Tongue (tissue), 2 donors: ENCODE data around the gene RPLP2. TPM values are rescaled to one million over a fixed set of nuclear protein-coding genes. Genes with fewer than 3 reads are reported as not detected.

Source experiments
- DNase-seq: peaks from one replicate; pipeline ENCODE4 v3.0.0-alpha.2; 2015
- total RNA-seq: library from RNA; depleted of rRNA; stranded (reverse); fragments of >200 nt; gene quantifications from one replicate; pipeline ENCODE4 v1.2.3, GENCODE V29; 2014

Gene RPLP2
- total RNA-seq, 1 donor from 2014 or later = 259 TPM

DNA sequence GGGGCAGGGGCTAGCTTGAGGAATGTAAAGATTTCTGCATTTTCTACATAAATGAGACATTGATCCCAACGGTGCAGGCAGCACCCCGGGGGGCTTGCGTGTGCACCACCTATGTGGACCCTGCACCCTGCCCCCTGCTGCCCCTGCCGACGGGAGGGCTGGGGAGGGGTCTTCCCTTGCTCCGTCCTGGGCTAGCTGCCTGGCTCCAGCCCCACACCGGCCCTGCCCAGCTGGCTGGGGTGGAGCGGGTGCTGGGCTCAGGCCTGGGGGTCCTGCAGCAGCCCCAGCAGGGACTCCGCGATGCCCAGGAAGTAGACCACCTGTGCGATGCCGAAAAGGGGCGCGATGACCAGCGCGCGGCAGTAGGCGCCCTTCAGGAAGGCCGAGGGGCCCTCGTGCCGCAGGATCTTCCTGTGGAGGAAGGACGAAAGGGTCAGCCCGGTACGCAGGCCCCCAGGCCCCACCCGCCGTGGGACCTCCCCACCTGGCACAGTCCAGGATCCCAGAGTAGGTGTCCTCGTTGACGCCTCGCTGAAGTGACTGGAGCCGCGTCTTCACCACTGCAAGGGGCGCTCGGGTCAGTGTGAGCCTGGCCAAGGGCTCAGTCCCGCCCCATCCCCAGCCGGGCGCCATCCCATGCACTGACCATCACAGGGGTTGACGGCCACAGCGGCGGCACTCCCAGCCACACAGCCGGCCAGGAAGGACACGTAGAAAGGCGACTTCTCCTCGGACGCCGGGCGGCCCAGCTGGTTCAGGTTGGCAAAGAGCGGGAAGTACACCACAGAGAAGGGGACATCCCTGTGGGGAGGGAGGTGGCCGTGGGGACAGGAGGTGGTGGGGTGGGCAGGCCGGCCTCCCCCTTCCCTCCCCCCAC is 17.9 kb upstream of the RPLP2 start:
- DNase-seq = no peak

DNA sequence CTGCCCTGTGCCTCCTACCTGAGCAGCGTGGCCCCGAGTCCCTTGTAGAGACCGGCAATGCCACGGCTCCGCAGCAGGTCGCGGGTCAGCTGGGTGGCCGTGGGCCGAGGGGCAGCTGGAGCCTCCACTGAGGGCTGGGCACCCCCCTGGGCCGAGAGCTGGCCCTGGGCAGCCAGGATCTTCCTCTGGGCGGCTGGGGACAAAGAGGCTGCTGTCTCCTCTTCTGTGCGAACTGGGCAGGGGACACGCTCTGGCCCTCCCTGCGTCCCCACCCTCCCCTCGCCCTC is 17.3 kb upstream of the RPLP2 start:
- no peak for DNase-seq

DNA sequence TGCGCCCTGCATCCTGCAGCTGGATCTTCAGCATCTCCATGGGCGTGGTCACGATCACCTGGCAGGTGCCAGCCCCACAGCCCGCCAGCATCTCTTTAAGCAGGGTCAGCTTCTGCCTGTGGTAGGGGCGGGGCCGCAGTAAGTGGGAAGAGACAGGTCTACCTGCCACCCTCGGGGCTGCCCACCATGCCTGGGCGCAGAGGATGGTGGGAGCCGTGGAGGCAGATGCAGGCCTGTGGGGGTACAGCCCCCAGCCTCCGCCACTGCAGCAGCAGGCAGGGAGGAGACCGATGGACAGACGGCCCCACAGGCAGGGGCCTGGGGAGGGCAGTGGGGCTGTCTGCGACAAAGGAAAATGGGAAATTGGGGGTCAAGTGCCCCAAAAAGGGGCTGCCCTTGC is 16.9 kb upstream of the RPLP2 start:
- no peak for DNase-seq

DNA sequence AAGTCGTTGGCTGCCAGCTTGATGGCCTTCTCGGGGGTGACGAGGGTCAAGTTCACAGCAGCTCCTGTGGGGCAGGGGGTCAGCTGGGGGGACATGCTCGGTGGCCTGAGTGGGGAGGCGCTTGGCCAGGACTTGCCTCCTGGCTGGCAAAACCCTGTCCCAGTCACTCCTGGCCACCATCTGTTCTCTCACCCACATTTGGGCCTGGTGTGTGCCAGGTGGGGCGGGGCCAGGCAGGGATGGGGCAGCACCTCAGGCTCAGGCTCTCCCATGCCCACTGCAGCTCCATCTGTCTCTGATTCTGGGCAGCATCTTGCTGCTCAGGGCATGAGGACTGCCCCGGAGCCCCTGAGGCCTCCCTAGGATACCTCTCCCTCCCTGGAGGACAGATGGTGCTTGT is 16.2 kb upstream of the RPLP2 start:
- no peak for DNase-seq

DNA sequence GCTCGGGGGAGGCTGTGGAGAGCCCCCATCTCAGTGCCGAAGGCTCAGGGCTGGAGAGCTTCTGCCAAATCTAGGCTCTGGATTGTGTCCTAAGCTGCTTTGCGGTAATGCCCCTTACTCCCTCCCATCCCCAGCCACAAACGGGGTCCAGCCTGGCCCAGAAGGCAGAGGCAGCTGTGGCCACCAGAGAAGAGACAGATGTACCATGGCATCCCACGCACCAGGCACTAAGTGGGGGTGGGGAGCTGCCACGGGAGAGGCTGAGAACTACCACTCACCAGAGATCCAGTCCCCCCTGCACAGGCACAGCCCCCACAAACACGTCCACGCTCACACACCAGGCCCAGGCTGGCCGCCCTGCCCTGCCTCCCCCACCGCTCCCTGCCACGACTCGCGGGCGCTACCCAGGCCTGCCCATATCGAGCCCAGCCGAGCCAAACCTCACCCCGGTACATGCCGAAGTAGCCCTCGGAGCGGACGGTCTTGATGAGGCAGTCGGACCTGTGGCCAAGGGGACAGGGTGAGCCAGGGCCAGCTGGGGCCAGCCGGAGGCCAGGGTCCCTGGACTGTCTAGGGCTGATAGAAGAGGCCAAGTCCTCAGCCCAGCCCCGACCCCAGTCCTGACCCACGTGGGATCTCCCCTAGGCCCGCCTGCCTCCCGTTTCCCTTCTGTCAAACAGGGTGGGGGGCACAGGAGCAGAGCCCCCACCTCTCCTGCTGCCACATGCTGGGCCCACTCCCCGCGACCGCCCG is 15.6 kb upstream of the RPLP2 start:
- no peak for DNase-seq

DNA sequence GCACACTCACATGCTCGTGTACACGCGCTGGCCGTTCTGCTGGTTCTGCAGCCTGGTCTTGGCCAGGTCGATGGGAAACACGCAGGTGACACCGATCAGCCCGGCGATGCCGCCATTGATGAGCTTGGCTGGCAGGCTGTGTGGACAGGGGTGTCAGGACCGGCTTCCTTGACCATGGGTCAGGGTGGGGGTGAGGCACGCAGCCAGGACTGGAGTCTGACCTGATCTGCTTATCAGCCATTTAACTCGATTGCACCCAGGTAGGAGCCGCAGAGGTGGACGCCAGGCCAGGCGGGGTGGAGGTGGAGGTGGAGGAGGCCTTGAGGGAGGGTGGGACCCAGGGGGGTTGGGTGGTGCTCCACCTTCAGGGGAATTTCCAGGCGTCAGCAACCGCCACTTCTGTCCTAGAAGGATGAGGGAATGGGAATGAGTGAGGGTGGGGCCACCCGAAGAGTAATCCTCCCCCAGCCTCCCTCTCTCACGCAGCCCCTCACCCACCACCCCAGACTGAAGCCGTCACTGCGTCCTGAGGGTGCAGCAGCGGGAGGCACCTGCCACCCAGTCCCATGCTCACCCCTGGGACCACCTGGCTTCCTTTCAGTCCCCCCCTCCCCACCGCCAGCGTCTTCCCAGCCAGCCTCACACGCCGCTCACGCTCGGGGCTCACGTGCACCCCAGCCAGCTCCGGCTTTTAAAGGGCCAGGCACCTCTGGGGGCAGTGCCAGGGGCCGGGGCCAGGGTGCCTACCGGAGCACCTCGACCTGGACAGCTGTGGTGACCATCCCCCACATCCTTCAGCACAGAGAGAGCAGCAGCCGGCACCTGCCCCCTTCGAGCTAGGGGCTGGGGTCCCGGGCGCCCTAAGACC is 14.8 kb upstream of the RPLP2 start:
- no peak for DNase-seq

DNA sequence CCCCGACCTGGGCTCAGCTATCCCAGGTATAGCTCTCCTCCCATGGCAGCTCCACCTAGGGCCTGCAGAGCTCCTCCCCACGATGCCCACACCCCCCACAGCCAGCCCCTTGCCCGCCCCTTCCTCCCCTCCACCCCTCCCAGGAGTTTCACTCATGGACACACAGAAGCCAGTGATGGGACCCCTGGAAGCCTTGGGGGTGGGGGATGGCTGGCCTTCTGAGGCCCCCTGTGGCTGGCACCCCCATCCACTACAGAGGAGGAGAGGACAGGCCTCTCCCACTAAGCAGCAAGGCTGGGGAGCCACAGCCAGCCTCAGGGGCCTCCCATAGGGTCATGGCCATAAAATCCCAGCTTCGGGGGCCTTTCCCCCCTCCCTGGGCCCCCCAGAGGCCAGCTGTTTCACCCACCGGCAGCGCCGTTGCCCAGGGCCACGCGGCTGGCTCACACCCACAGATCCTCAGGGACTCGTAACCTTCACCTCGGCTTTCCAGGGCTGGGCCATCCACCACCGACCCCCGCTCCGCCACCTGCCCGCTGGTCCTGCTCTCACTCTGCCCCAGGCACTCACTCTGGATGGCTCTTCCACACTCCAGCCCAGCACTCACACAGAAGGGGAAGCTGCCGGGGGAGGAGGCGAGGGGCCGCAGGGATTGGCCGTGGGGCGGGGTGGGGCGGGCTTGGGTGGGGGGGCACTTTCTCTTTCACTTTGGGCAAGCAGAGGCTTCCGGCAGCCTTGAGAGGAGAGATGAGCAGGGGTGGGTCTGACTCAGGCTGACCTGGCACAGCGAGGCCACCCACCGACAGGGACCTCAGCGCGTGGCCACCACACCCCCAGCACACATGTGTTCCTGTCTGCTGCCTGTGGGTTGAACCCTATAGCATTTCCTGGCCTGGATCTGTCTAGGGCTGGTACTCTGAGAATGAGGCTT is 13.9 kb upstream of the RPLP2 start:
- DNase-seq = peak; percentile 84

DNA sequence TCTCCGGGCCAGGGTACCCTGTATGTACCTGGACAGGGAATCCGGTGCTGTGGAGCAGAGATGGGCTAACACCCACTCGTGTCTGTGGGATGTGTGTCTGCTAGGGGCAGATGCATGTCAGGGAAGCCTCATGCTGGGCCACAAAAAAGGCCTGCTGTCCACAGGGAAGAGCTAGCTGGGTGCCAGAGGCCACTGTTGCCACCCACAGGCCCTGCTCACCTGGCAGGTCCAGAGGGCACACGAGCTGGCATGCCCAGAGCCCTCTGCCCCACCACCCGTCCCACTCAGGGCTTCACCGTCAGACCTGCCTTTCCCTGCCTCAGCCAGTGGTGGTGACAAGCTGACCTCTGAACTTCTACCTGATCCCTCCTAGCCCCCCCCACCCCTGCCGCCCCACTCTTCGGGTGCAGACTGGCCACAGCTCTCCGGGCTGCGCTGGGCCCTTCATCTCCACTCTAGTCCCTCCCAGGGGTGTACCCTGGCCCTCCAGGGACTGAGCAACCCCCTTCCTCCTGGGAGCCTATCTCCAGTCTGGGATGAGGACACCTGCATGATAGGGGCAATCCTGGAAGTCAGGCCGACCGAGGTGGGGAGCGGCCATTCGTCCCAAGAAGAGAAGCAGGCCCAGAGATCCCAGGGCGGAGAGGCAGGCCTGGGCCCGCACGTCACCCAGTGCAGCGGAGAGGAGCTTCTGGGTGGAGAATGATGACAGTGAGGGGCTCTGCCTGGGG is 13.0 kb upstream of the RPLP2 start:
- DNase-seq = no peak

DNA sequence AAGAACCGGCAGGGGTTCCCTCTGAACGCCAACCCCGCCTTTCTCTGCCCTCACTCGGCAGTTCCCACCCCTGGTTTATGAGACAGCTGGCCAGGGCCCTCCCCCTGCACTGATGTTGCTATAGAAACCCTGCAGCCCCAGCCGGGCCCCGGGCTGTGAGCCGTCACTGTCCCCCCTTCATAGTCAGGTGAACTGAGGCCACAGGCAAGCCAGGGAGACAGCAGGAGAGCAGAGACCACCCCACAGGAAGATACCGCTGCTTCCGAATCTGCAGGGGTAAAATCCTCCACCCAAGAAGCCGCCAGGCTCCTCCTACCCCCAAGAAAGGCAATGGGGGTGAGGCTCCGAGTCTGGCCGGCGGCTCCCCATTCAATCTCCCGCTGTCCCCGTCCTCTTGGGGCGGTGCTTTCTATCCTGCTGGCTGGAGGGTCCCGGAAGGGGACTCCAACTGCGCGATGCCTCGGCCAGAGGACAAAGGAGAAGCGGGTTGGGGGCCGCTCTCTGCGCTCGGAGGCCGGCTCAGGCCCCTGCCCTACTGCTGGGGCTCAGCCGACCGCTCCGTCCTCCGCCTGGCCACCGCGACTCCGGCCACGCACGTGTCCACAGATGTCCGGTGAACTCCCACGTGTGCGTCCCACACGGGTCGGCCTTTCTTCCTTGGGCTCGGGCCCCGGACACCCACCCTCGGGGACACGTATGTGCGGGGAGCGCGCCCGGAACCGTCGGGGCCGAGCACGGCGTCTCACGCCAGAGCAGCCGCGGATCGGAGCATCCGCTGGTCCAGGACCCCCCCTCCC is 12.3 kb upstream of the RPLP2 start:
- DNase-seq = peak; percentile 96

DNA sequence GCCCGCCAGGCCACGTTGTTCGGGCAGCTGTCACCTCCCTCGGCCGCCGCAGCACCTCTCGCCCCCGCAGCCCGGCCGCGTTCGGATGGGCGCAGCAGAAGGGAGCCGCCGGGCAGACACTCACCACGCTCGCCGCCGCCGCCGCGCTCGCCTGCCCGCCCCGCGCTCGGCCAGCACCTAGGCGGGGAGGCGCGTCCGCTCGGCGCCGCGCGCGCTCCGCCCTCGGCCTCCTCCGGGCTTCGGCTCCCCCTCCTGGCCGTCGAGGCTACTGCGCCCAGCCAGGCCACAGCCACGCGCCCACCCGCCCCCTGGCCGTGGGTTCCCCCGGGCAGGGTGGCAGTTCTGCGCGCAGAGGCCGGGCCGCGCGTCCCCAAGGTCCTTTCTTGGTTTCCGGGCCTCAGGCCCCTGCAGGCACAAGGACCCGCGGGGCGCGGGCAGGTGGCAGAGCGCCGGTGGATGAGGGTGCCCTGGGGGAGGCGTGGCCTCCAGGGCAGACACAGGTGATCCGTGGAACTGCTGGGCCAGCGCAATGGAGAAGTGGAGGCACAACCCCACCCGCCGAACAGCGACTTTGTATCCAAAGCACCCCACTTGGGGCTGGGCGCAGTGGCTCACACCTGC is 11.6 kb upstream of the RPLP2 start, which contains the start of gene SLC25A22:
Gene SLC25A22, minus strand, starts transcription at position 189 of the 621 bp plus-strand sequence. CDS start 3,275 bp downstream, outside the sequence.
- DNase-seq = peak; percentile 91

DNA sequence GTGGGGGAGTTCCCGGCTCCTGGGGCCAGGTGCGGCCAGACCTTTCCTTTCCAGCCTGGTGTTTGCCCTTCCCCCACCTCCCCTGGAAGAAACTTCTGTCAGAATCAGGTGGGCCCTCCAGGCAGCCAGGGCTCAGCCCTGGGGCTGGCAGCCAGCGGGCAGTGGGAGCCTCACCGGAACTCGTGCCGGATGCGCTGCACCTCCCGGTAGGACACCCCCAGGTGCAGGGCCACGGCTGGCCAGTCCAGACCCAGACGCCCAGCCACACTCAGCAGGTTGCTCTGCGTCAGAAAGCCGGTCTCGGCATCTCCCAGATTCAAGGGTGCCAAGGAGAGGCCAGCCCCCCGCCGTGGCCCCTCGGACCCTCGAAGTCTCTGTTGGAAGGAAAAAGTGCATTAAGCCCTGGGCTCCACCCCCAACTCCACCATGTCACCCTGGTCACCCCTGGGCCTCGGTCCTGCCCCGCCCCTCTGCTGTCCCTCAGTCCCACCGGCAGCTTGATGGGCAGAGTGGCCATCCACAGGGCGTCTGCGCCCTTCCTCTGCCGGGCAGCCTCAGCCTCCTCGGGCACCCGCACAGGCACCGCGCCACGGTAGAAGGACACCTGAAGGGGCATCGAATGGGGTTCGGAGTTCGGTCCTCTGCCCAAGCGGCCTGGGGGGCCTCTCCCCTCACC is 10.0 kb upstream of the RPLP2 start:
- DNase-seq = no peak

DNA sequence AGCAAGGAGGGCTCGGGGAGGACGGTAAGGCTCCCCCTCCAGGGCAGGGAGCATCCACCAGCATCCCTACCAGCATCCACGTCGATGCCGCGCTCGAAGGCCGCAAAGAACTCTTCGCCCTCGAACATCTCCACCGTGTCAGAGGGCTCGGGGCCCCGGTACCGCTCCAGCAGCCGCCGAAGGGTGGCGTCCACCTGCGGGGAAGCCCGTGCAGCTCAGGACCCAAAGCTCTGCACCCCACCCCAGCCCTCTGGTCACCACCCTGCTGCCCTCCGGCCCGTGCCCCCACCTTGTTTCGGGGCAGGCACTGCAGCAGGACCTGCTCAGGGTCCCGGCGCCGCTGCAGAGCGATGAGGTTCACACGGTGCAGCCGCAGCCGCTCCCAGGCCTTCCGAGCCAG is 9.3 kb upstream of the RPLP2 start:
- no peak for DNase-seq

DNA sequence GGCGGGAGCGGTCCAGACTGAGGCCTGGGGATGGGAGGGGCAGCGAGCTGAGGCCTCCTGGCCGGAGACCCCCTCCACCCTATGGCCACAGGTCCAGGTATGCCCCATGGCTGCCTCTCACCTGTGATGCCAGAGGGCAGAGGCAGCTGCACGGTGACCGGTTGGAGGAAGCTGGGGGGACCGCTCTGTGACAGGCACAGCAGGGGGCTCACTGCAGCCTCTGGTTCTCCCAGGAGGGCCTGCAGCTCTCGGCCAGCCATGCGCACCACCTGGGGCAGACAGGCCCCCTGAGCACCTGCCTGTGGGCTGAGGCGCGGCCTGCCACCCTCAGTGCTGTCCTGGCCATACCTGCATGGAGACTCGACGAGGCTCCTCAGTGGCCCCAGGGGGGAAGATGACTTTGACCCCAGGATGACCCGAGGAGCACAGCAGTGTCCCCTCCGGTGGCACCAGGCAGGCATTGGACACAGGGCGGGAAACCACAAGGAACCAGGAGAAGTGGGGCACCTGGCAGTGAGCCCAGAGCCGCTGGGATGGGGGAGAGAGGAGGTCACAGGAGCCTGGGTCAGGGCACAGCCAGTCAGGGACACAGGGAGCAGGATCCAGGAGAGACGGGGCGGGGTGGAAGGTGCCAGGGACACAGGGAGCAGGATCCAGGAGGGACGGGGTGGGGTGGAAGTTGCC is 8.5 kb upstream of the RPLP2 start:
- DNase-seq = no peak

DNA sequence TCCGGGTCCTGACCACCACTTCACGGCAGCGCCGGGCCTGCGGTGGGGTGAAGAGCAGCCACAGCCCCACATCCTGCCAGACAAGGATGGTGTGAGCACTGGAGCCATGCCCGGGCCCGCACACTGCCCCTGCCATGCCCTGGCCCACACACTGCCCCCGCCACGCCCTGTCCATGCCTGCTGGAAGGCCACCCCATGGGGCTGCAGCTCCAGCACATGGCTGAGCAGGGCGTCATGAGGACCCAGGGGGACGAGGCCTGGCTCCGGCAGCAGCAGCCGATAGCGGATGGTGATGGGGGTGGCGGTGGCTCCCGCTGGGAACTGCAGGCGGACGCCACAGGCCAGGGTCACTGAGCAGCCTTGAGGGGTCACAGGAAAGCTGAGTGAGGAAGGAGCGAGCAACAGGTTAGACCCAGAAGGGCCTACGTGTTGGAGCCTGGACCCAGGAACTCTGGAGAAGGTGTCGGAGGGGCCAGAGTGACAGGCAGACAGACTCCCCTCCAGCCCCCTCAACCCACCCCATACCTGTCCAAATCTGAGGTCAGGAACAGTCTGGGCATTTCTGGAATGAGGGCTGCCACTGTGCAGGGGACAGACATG is 7.6 kb upstream of the RPLP2 start:
- DNase-seq = no peak

DNA sequence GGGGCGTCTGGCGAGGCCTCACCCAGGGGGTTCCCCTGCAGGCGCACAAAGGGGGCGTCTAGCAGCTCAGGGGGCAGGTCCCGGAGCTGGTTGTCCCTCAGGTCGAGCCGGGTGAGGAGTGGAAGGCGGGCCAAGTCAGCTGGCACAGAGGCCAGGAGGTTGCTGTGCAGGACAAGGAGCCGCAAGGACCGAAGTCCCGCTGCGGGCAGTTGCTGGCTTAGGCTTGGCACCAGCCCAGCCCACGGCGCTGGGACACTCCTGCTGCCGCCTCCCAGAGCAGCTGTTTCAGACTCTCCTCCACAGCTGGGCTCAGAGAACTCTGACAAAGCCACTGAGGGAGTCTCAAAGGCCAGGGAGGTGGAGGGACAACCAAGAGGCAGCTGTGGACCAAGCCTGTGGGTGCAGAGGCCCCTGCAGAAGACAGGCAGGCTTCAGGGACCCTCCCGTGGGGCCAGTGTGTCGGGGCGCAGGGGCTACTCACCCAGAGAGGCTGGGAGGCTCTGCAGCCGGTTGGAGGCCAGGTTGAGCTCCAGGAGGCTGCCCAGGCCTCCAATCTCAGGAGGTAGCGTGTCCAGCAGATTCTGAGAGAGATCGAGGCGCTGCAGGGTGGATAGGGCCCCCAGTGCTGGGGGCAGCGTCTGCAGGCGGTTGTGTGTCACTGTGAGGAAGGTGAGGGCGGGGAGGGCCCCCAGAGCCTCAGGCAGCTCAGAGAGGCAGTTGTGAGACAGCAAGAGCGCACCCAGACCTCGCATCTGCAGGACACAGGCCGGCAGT is 6.9 kb upstream of the RPLP2 start:
- DNase-seq = no peak

DNA sequence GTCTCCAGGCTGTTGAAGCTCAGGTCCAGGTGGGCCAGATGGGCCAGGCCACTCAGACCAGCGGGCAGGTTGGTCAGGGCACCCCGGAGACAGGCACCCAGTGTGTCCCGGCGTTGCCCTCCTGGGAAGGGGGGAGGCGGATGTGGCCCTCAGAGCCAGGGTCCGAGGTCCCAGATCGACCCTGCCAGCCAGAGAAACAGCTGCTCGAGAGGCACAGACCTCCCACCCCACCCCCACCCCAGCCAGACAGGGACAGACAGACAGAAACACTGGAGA is 6.4 kb upstream of the RPLP2 start:
- DNase-seq = no peak
